Measurements from ENCODE around the gene ATF6.

GRCh38 chr1:161816201-161816600 is 50.1 kb downstream of the ATF6 start:
- TF ChIP-seq CTCF (IDR thresholded peaks at IDR 0.05) (no peak), POLR2A (IDR thresholded peaks at IDR 0.05) (no peak), POLR2AphosphoS5 (IDR thresholded peaks at IDR 0.05) (no peak)

Measured in breast epithelium (tissue), 3 donors.